22Rv1 (cell line): ENCODE results near the gene SF3B1.
"Not testable (repeated sequence)": the region's sequence is repeated elsewhere in the genome, so short reads cannot be mapped to it uniquely, and the experiment has no call there.

Experiments
- H3K27ac ChIP-seq: fragments of 450-650 bp; 2 replicates; pipeline ENCODE4 v1.5.1; 2017
- ZFX ChIP-seq: fragments of 450-650 bp; IDR thresholded peaks from 2 replicates; pipeline ENCODE4 v1.6.1; 2017; ENCODE audit warnings: antibody characterized with exemption, borderline replicate concordance
- TF ChIP-seq, protein P1 (sequence below): fragments of 450-650 bp; IDR thresholded peaks from 2 replicates; pipeline ENCODE4 v1.5.1; 2017; ENCODE audit warnings: mild to moderate bottlenecking

The SF3B1 gene

DNA sequence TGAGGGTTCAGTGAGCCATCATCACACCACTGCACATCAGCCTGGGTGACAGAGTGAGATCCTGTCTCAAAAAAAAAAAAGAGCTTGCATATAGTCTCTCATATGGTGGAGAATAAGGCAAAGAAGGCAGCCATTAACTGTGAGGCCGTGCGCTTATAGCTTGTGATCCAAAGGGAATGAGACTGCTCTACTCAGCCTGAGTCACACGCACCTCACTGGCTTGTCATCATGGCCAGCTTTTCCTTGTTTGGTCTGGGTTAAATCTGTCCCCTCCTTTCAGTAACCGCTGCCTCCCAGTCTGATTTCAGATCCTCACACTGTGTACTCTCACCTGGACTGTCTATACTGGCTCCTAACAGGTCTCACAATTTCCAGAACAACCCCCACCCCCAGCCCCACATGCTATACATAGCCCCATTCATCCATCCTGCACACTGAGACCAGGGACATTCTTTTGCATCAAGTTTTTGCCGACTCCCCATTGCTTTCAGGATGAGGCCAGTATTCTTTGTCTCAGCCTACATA, 88.9 kb downstream of the SF3B1 start:
- no peak overlapping the region for H3K27ac ChIP-seq
- no peak for TF ChIP-seq ZFX
- TF ChIP-seq, protein P1, sequence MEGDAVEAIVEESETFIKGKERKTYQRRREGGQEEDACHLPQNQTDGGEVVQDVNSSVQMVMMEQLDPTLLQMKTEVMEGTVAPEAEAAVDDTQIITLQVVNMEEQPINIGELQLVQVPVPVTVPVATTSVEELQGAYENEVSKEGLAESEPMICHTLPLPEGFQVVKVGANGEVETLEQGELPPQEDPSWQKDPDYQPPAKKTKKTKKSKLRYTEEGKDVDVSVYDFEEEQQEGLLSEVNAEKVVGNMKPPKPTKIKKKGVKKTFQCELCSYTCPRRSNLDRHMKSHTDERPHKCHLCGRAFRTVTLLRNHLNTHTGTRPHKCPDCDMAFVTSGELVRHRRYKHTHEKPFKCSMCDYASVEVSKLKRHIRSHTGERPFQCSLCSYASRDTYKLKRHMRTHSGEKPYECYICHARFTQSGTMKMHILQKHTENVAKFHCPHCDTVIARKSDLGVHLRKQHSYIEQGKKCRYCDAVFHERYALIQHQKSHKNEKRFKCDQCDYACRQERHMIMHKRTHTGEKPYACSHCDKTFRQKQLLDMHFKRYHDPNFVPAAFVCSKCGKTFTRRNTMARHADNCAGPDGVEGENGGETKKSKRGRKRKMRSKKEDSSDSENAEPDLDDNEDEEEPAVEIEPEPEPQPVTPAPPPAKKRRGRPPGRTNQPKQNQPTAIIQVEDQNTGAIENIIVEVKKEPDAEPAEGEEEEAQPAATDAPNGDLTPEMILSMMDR, result no peak

DNA sequence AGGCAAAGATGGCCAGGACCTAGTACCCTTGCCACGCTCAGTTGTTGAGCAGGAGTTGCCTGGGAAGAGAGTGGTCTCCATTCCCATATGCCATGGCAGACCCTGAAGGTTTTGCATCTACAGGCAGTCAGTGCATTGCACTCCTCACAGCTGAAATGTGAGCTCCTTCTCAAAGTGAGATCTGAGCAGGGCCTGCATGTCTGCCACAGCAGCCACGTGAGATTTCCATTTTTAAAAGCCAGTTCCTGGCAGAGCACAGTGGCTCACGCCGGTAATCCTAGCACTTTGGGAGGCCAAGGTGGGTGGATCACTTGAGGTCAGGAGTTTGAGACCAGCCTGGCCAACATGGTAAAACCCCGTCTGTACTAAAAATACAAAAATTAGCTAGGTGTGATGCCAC, 90.9 kb downstream of the SF3B1 start:
- not testable (repeated sequence) for H3K27ac ChIP-seq

GRCh38 chr2:197340591-197340990, 94.2 kb downstream of the SF3B1 start:
- H3K27ac ChIP-seq, result no peak overlapping the region
- TF ChIP-seq ZFX, result no peak
- TF ChIP-seq, protein P1, result no peak
